HFF-Myc (cell line): Measurements from ENCODE around the gene RASGEF1B.

Experiments used
- DNase-seq: peaks from one replicate; pipeline ENCODE4 v3.0.0-alpha.2; 2011; ENCODE audit warnings: low read depth; ENCODE audit errors: extremely low read depth
- H3K4me3 ChIP-seq: replicated peaks from 2 replicates; pipeline ENCODE4 v1.5.1; 2011; ENCODE audit warnings: low read depth, mild to moderate bottlenecking, control low read depth, low read length
- TF ChIP-seq, protein P1 (sequence below): IDR thresholded peaks from 2 replicates; pipeline ENCODE4 v1.5.1; 2012; ENCODE audit warnings: mild to moderate bottlenecking, low read depth, low read length, control low read depth; ENCODE audit errors: missing control alignments

The RASGEF1B gene

DNA sequence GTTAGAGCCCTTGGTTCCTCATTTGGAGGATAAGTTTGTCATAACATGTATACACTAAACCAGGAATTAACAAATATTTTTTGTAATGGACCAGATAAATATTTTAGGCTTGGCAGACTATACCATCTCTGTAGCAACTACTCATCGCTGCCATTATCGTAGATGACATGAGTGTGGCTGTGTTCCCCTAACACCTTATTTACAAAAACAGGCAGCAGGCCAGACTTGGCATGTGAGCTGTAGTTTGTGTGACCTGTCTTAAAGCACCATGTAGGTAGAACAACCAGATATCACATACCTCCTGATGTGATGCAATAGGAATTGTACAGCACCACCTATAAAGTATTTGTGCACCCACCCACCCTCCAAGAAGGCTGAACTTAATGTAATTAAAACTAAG lies 82.0 kb downstream of the RASGEF1B start:
- no peak for DNase-seq
- TF ChIP-seq, protein P1, sequence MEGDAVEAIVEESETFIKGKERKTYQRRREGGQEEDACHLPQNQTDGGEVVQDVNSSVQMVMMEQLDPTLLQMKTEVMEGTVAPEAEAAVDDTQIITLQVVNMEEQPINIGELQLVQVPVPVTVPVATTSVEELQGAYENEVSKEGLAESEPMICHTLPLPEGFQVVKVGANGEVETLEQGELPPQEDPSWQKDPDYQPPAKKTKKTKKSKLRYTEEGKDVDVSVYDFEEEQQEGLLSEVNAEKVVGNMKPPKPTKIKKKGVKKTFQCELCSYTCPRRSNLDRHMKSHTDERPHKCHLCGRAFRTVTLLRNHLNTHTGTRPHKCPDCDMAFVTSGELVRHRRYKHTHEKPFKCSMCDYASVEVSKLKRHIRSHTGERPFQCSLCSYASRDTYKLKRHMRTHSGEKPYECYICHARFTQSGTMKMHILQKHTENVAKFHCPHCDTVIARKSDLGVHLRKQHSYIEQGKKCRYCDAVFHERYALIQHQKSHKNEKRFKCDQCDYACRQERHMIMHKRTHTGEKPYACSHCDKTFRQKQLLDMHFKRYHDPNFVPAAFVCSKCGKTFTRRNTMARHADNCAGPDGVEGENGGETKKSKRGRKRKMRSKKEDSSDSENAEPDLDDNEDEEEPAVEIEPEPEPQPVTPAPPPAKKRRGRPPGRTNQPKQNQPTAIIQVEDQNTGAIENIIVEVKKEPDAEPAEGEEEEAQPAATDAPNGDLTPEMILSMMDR: no peak
- H3K4me3 ChIP-seq: no peak overlapping the region

DNA sequence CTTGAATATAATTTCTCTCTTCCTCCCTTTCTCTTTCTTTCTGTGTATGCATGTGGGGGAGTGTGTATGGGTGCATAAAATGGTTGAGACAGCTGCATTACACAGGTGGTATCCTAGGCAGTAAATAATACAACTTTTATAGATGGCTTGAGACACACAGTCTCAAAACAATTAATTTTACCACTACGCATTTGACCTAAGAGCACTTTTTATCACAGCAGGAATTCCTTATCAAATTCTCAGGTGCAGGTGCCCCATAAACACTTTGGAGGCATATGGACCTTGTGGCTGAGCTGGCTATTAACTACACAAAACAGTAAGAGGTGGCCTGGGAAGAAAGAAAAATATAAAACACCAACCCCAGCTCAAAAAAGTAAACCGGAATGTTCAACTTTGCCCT lies 91.3 kb downstream of the RASGEF1B start:
- TF ChIP-seq, protein P1: no peak
- DNase-seq: no peak
- no peak overlapping the region for H3K4me3 ChIP-seq

DNA sequence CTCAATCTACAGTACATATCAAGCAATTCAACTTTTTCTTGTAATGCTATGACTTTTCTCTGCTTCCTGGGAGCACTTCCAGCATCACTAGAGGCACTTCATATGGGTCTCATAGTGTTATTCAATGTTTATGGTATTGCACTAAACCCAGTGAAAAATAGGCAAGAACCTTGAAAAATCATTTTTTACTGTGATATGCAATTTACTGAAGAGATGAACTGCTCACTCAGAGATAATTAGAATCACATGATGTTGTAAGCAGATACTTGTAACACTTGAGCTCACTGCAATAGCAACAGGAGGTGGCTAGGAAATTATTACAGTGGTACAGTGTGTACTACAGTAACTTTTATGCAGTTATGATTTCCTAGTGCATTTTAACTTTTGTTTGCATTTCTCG lies 93.3 kb downstream of the RASGEF1B start:
- no peak for DNase-seq
- no peak overlapping the region for H3K4me3 ChIP-seq
- TF ChIP-seq, protein P1: no peak

DNA sequence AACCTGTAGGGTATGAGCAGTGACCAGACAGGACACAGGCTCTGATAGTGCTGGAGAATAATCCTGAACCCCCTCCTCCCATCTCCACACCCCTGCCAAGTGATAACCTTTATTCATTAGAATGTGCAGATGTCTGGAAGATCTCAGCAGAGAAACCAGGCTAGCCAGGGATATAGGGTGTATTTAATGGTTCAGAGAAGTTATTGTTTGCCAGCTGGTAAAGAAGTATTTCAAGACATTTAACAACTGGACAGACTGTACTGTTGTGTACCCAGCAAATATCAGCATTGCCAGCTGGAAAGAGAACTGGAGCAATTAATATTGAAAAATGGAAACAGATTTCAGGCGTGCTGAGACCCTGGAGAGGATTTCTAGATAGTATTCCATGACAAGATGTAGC lies 94.5 kb downstream of the RASGEF1B start:
- TF ChIP-seq, protein P1: no peak
- no peak for DNase-seq
- no peak overlapping the region for H3K4me3 ChIP-seq

DNA sequence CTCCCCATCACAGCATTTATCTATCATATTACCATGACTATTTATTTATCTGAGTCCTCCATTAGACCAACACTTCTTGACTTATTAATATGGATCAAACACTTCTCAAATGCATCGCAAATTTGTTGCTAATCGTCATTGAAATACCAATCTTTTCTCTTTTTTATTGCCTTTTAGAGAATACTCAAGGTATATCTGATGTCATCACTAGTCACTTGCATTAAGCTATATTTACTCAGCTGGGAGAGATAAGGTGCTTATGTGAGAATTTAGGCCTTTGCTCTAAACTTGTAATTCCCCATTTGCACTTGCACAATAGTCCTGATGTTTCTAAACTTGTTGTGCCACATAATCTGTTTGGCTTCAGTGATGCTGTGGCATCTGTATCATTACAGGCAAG lies 95.0 kb downstream of the RASGEF1B start:
- TF ChIP-seq, protein P1: no peak
- no peak overlapping the region for H3K4me3 ChIP-seq
- DNase-seq: no peak
